HCT116 (cell line): Measurements from ENCODE around the gene COBL. TPM values are rescaled to one million over a fixed set of nuclear protein-coding genes. Genes with fewer than 3 reads are reported as not detected.

Source experiments
- ATAC-seq: fragments of 200-7000 bp; cut with Tn5 transposase; 2 replicates; pipeline ENCODE4 v1.9.1; 2020; ENCODE audit warnings: mild to moderate bottlenecking, moderate library complexity
- BruUV-seq: library from RNA; stranded (reverse); fragments of 400-500 nt; replicated peaks from 2 replicates; lab custom pipeline; 2021; lab: Mats Ljungman, UMichigan
- CTCF ChIA-PET: fragments of 300-600 bp; sonication (Branson Sonifier 250); formaldehyde crosslinking; loops from one replicate; lab custom pipeline; 2021; ENCODE audit warnings: antibody characterized with exemption; lab: Charles Lee
- POLR2A ChIA-PET: fragments of 300-600, 350-600 bp; sonication (Branson Sonifier 250); formaldehyde crosslinking; loops from one replicate; lab custom pipeline; 2021; ENCODE audit warnings: antibody characterized with exemption; lab: Charles Lee
- RAD21 ChIA-PET, 2 experiments: fragments of 300-600 bp; sonication (Branson Sonifier 250); formaldehyde crosslinking; loops; one replicate each; lab custom pipeline; 2023; ENCODE audit warnings: low total read pairs in 2 of 2; ENCODE audit not compliant: uncharacterized antibody in 2 of 2, unreplicated experiment in 2 of 2, low non-redundant PET in 1 of 2; lab: Charles Lee
- DNase-seq: peaks from one replicate; pipeline ENCODE4 v3.0.0-alpha.2; 2010; ENCODE audit warnings: low read depth, low spot score
- H2AFZ ChIP-seq: fragments of 200-600 bp; shearing (Covaris generic), sonication (generic); 2 replicates; pipeline ENCODE4 v1.6.1; 2017; ENCODE audit warnings: low read depth, mixed run types, mixed read lengths, antibody characterized with exemption, low read length; ENCODE audit not compliant: poor library complexity, severe bottlenecking
- H3K27ac ChIP-seq: 2 replicates; pipeline ENCODE4 v1.5.1; 2012; ENCODE audit warnings: low read depth, low read length
- H3K27me3 ChIP-seq: fragments of 200-600 bp; sonication (generic); 2 replicates; pipeline ENCODE4 v1.6.1; 2016; ENCODE audit warnings: mixed run types, low read length, mixed read lengths; ENCODE audit not compliant: insufficient read depth
- H3K36me3 ChIP-seq, 2 experiments: fragments of 200-500 bp in 1 of 2; fragments of 200-600 bp in 1 of 2; sonication (Bioruptor generic) in 1 of 2; sonication (generic) in 1 of 2; 2 replicates each; pipeline versions ENCODE4 v1.5.1 to v1.6.1; 2014 to 2016; ENCODE audit warnings: low read length in 2 of 2, inconsistent platforms in 1 of 2, mixed read lengths in 1 of 2, mixed run types in 1 of 2; ENCODE audit not compliant: insufficient read depth in 2 of 2, control insufficient read depth in 1 of 2
- H3K4me1 ChIP-seq, 2 experiments: fragments of 200-600 bp in 1 of 2; sonication (generic) in 1 of 2; 2 replicates each; pipeline versions ENCODE4 v1.5.1 to v1.6.1; 2012 to 2017; ENCODE audit warnings: low read length in 2 of 2, inconsistent platforms in 1 of 2, mild to moderate bottlenecking in 1 of 2, mixed read lengths in 1 of 2, mixed run types in 1 of 2, moderate library complexity in 1 of 2; ENCODE audit not compliant: insufficient read depth in 2 of 2, control insufficient read depth in 1 of 2
- H3K4me2 ChIP-seq: fragments of 200-600 bp; sonication (generic); 2 replicates; pipeline ENCODE4 v1.6.1; 2017; ENCODE audit warnings: mixed run types, low read length, mixed read lengths
- H3K4me3 ChIP-seq, 2 experiments: fragments of 200-600 bp in 1 of 2; sonication (generic) in 1 of 2; replicated peaks in 1 of 2; 2 replicates each; pipeline ENCODE4 v1.5.1; 2011 to 2016; ENCODE audit warnings: low read length in 2 of 2, control low read depth in 1 of 2, low read depth in 1 of 2, mild to moderate bottlenecking in 1 of 2, mixed read lengths in 1 of 2, mixed run types in 1 of 2
- H3K79me2 ChIP-seq: fragments of 200-600 bp; sonication (generic); 2 replicates; pipeline ENCODE4 v1.6.1; 2017; ENCODE audit warnings: mild to moderate bottlenecking, mixed run types, low read length, moderate library complexity, mixed read lengths; ENCODE audit not compliant: insufficient read depth
- H3K9ac ChIP-seq: fragments of 200-600 bp; sonication (generic); 2 replicates; pipeline ENCODE4 v1.6.1; 2016; ENCODE audit warnings: low read length, mixed read lengths
- H3K9me2 ChIP-seq: fragments of 200-600 bp; sonication (generic), shearing (Covaris generic); 2 replicates; pipeline ENCODE4 v1.6.1; 2017; ENCODE audit warnings: mixed run types, mild to moderate bottlenecking, moderate library complexity; ENCODE audit not compliant: insufficient read depth
- H3K9me3 ChIP-seq, 2 experiments: fragments of 200-500 bp in 1 of 2; fragments of 200-600 bp in 1 of 2; sonication (Bioruptor generic) in 1 of 2; sonication (generic) in 1 of 2; 2 replicates each; pipeline ENCODE4 v1.6.1; 2014 to 2017; ENCODE audit warnings: low read length in 2 of 2, mixed read lengths in 2 of 2, inconsistent platforms in 1 of 2, low read depth in 1 of 2, mild to moderate bottlenecking in 1 of 2, mixed run types in 1 of 2, moderate library complexity in 1 of 2; ENCODE audit not compliant: control insufficient read depth in 1 of 2, insufficient read depth in 1 of 2
- H4K20me1 ChIP-seq: fragments of 200-600 bp; sonication (generic), shearing (Covaris generic); 2 replicates; pipeline ENCODE4 v1.6.1; 2017; ENCODE audit warnings: mixed run types, mild to moderate bottlenecking, moderate library complexity; ENCODE audit not compliant: insufficient read depth
- CTCF ChIP-seq, 3 experiments: fragments of 200-600 bp in 1 of 3; sonication (generic) in 1 of 3; IDR thresholded peaks in 2 of 3; conservative IDR thresholded peaks in 1 of 3; 2 replicates each; pipeline ENCODE4 v1.5.1; 2012 to 2017; ENCODE audit warnings: low read depth in 2 of 3, low read length in 2 of 3, antibody characterized with exemption in 1 of 3, borderline replicate concordance in 1 of 3, control low read depth in 1 of 3, mild to moderate bottlenecking in 1 of 3, mixed read lengths in 1 of 3, mixed run types in 1 of 3, moderate library complexity in 1 of 3; ENCODE audit not compliant: insufficient read depth in 1 of 3
- EGR1 ChIP-seq: IDR thresholded peaks from 2 replicates; pipeline ENCODE4 v1.6.1; 2012; ENCODE audit warnings: low read depth
- EZH2phosphoT487 ChIP-seq: fragments of 200-600 bp; IDR thresholded peaks from 2 replicates; pipeline ENCODE4 v1.6.1; 2018; ENCODE audit warnings: antibody characterized with exemption, borderline replicate concordance
- POLR2AphosphoS5 ChIP-seq: IDR thresholded peaks from 2 replicates; pipeline ENCODE4 v1.6.1; 2011; ENCODE audit warnings: mild to moderate bottlenecking, low read depth, low read length, moderate library complexity
- RAD21 ChIP-seq: IDR thresholded peaks from 2 replicates; pipeline ENCODE4 v1.6.1; 2012; ENCODE audit warnings: low read depth, mild to moderate bottlenecking
- SIN3A ChIP-seq: IDR thresholded peaks from 2 replicates; pipeline ENCODE4 v1.6.1; 2012; ENCODE audit warnings: low read depth
- SRF ChIP-seq: IDR thresholded peaks from 2 replicates; pipeline ENCODE4 v1.6.1; 2012; ENCODE audit warnings: low read depth
- YY1 ChIP-seq: IDR thresholded peaks from 2 replicates; pipeline ENCODE4 v1.6.1; 2011; ENCODE audit warnings: low read length, low read depth, moderate library complexity, mild to moderate bottlenecking; ENCODE audit not compliant: insufficient replicate concordance; ENCODE audit errors: extremely low read depth
- ZFX ChIP-seq: fragments of 450-650 bp; IDR thresholded peaks from 2 replicates; pipeline ENCODE4 v1.6.1; 2017
- ZNF274 ChIP-seq: fragments of 200-500 bp; sonication (Bioruptor generic); IDR thresholded peaks from 2 replicates; pipeline ENCODE4 v1.6.1; 2014; ENCODE audit warnings: mild to moderate bottlenecking, low read depth, low read length, inconsistent platforms
- intact Hi-C: fragments of 100-400 bp; cut with micrococcal nuclease; formaldehyde crosslinking; loops from 2 replicates; pipeline ENCODE4 v1.10.0; 2022
- total RNA-seq: library from RNA; stranded (reverse); gene quantifications from one replicate; pipeline ENCODE4 v1.2.1, GENCODE V29; 2021; ENCODE audit not compliant: unreplicated experiment
- TF ChIP-seq, protein P1 (sequence below): IDR thresholded peaks from 2 replicates; pipeline ENCODE4 v1.6.1; 2012
- TF ChIP-seq, protein P2 (sequence below): IDR thresholded peaks from 2 replicates; pipeline ENCODE4 v1.6.1; 2011; ENCODE audit warnings: mild to moderate bottlenecking, low read length, moderate library complexity; ENCODE audit not compliant: insufficient replicate concordance; ENCODE audit errors: extremely low read depth

Gene COBL
- total RNA-seq, 1 experiment from 2014 or later, result 19.3 TPM

GRCh38 chr7:51104278-51104677 lies 212.3 kb downstream of the COBL start:
- Histone ChIP-seq H3K79me2 (no peaks in the 10 kb centered on the region), H3K4me2 (no peak overlapping the region), H4K20me1 (no peaks in the 10 kb centered on the region), H3K27ac (no peak overlapping the region), H3K4me3 (no peak overlapping the region), H2AFZ (no peak overlapping the region), H3K9ac (no peak overlapping the region), H3K27me3 (no peaks in the 10 kb centered on the region), H3K4me1 (no peaks in the 10 kb centered on the region), H3K36me3 (no peaks in the 10 kb centered on the region), H3K9me3 (no peaks in the 10 kb centered on the region), H3K9me2 (no peaks in the 10 kb centered on the region)
- POLR2A ChIA-PET, result no interaction called here
- TF ChIP-seq RAD21 (no peak), SRF (no peak), POLR2AphosphoS5 (no peak), EGR1 (no peak), ZNF274 (no peak), YY1 (no peak), ZFX (no peak), SIN3A (no peak)
- TF ChIP-seq, protein P1, sequence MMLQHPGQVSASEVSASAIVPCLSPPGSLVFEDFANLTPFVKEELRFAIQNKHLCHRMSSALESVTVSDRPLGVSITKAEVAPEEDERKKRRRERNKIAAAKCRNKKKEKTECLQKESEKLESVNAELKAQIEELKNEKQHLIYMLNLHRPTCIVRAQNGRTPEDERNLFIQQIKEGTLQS, result no peak
- ATAC-seq (no peak), DNase-seq (no peak)
- intact Hi-C loops, result no loop called here
- BruUV-seq, result no TSS peak
- CTCF ChIA-PET, result no interaction called here
- RAD21 ChIA-PET, result no interaction called here

- ChIA-PET RAD21 (no interaction called here), POLR2A (no interaction called here), CTCF (no interaction called here)
- Histone ChIP-seq H3K36me3 (no peaks in the 10 kb centered on the region), H3K9ac (no peak overlapping the region), H4K20me1 (no peaks in the 10 kb centered on the region), H3K79me2 (no peaks in the 10 kb centered on the region), H3K4me2 (no peak overlapping the region), H3K4me1 (no peaks in the 10 kb centered on the region), H3K9me2 (no peaks in the 10 kb centered on the region), H2AFZ (no peak overlapping the region), H3K4me3 (no peak overlapping the region), H3K27me3 (no peaks in the 10 kb centered on the region), H3K9me3 (peaks cover 0 to under 1% of the 10 kb centered on the region in 2 experiments; a peak in 1 of 4 replicates), H3K27ac (no peak overlapping the region)
- no peak for DNase-seq
- no peak for ATAC-seq
- BruUV-seq, result no TSS peak
- no peak for TF ChIP-seq EZH2phosphoT487
- TF ChIP-seq, protein P2, sequence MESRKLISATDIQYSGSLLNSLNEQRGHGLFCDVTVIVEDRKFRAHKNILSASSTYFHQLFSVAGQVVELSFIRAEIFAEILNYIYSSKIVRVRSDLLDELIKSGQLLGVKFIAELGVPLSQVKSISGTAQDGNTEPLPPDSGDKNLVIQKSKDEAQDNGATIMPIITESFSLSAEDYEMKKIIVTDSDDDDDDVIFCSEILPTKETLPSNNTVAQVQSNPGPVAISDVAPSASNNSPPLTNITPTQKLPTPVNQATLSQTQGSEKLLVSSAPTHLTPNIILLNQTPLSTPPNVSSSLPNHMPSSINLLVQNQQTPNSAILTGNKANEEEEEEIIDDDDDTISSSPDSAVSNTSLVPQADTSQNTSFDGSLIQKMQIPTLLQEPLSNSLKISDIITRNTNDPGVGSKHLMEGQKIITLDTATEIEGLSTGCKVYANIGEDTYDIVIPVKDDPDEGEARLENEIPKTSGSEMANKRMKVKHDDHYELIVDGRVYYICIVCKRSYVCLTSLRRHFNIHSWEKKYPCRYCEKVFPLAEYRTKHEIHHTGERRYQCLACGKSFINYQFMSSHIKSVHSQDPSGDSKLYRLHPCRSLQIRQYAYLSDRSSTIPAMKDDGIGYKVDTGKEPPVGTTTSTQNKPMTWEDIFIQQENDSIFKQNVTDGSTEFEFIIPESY, result no peak
- no peak for TF ChIP-seq CTCF (IDR thresholded peaks at IDR 0.05 in 2 of 3, conservative IDR thresholded peaks at IDR 0.05 in 1 of 3; ENCODE audit: borderline replicate concordance in 1 of 3, insufficient read depth in 1 of 3, low read depth in 2 of 3, low read length in 2 of 3)
- intact Hi-C loops, result no loop called here
Measured at GRCh38 chr7:51103718-51104117, 212.9 kb downstream of the COBL start.
